ENCODE results near the gene RNF175.

- TF ChIP-seq CTCF (IDR thresholded peaks at IDR 0.05) (no peak), POLR2A (IDR thresholded peaks at IDR 0.05) (no peak)
These were observed 44.9 kb upstream of the RNF175 start for GRCh38 chr4:153804722-153805121.
